Thymus (tissue), 14 donors: Measurements from ENCODE around the gene ALKBH6. TPM values are rescaled to one million over a fixed set of nuclear protein-coding genes. Genes with fewer than 3 reads are reported as not detected.

Experiments used
- DNase-seq, 9 donors: peaks; one replicate each; pipeline ENCODE4 v3.0.0-alpha.2; 2013; ENCODE audit warnings: low spot score in 9 of 9, low read depth in 6 of 9, missing footprints in 1 of 9
- H3K27ac ChIP-seq, 2 donors: one replicate each; pipeline ENCODE4 v1.5.1; 2013; ENCODE audit warnings: control low read depth in 1 of 2, low read depth in 1 of 2, low read length in 1 of 2, mild to moderate bottlenecking in 1 of 2, moderate library complexity in 1 of 2
- H3K27me3 ChIP-seq, 2 donors: one replicate each; pipeline ENCODE4 v1.5.1; 2013; ENCODE audit warnings: low read length in 1 of 2; ENCODE audit not compliant: control insufficient read depth in 2 of 2, insufficient read depth in 1 of 2
- H3K36me3 ChIP-seq, 2 donors: one replicate each; pipeline ENCODE4 v1.5.1; 2013; ENCODE audit warnings: low read length in 1 of 2, mild to moderate bottlenecking in 1 of 2, moderate library complexity in 1 of 2; ENCODE audit not compliant: control insufficient read depth in 2 of 2, insufficient read depth in 2 of 2
- H3K4me1 ChIP-seq, 2 donors: one replicate each; pipeline ENCODE4 v1.5.1; 2013; ENCODE audit warnings: low read length in 2 of 2; ENCODE audit not compliant: control insufficient read depth in 2 of 2, insufficient read depth in 2 of 2
- H3K4me3 ChIP-seq, 2 donors: one replicate each; pipeline ENCODE4 v1.5.1; 2013; ENCODE audit warnings: low read length in 2 of 2, control low read depth in 1 of 2, mild to moderate bottlenecking in 1 of 2
- H3K9me3 ChIP-seq, 2 donors: one replicate each; pipeline ENCODE4 v1.5.1; 2013; ENCODE audit warnings: low read length in 1 of 2, mild to moderate bottlenecking in 1 of 2; ENCODE audit not compliant: control insufficient read depth in 2 of 2, insufficient read depth in 1 of 2
- WGBS: extraction: QIAGEN DNeasy Blood & Tissue Kit; methylation state at CpG from one replicate; pipeline ENCODE4 v1.1.7; 2013; 5-methylcytosine and 5-hydroxymethylcytosine counted together
- long read RNA-seq, 10 donors: transcript quantifications; one replicate each; lab custom pipeline, GENCODE V29; 2026
- polyA plus RNA-seq: library from polyadenylated mRNA; stranded (reverse); fragments of 200-250 nt; gene quantifications from one replicate; pipeline ENCODE4 v1.2.3, GENCODE V29; 2013
- total RNA-seq: library from RNA; stranded (reverse); fragments of 120-200 nt; gene quantifications from one replicate; pipeline ENCODE4 v1.2.4, GENCODE V29; 2013
- donor health status: healthy.

ALKBH6 gene
- 14.1 TPM for total RNA-seq
- polyA plus RNA-seq: 33.9 TPM
- long read RNA-seq, donor 1: 0 reads
- long read RNA-seq, donor 2, transcript ALKBH6-202 (7 exons, 973 nt): major isoform, 9 of 11 reads
- long read RNA-seq, donor 2, partial matches to known transcripts: 0 of 11 reads
- long read RNA-seq, donor 2, other reads (novel, unspliced or antisense): 0 of 11 reads
- long read RNA-seq, donor 3, partial matches to known transcripts: 9 of 12 reads
- long read RNA-seq, donor 3, other reads (novel, unspliced or antisense): 0 of 12 reads
- long read RNA-seq, donor 4, partial matches to known transcripts: 0 of 3 reads
- long read RNA-seq, donor 4, other reads (novel, unspliced or antisense): 0 of 3 reads
- long read RNA-seq, donor 5, transcript ALKBH6-202 (7 exons, 973 nt): major isoform, 6 of 13 reads
- long read RNA-seq, donor 5, partial matches to known transcripts: 0 of 13 reads
- long read RNA-seq, donor 5, other reads (novel, unspliced or antisense): 0 of 13 reads
- long read RNA-seq, donor 6, partial matches to known transcripts: 0 of 6 reads
- long read RNA-seq, donor 6, other reads (novel, unspliced or antisense): 0 of 6 reads
- long read RNA-seq, donor 7, transcript ALKBH6-202 (7 exons, 973 nt): major isoform, 5 of 8 reads
- long read RNA-seq, donor 7, partial matches to known transcripts: 0 of 8 reads
- long read RNA-seq, donor 7, other reads (novel, unspliced or antisense): 0 of 8 reads
- long read RNA-seq, donor 8, partial matches to known transcripts: 0 of 1 reads
- long read RNA-seq, donor 8, other reads (novel, unspliced or antisense): 0 of 1 reads
- long read RNA-seq, donor 9, partial matches to known transcripts: 0 of 5 reads
- long read RNA-seq, donor 9, other reads (novel, unspliced or antisense): 0 of 5 reads
- long read RNA-seq, donor 10, partial matches to known transcripts: 0 of 4 reads
- long read RNA-seq, donor 10, other reads (novel, unspliced or antisense): 0 of 4 reads

DNA sequence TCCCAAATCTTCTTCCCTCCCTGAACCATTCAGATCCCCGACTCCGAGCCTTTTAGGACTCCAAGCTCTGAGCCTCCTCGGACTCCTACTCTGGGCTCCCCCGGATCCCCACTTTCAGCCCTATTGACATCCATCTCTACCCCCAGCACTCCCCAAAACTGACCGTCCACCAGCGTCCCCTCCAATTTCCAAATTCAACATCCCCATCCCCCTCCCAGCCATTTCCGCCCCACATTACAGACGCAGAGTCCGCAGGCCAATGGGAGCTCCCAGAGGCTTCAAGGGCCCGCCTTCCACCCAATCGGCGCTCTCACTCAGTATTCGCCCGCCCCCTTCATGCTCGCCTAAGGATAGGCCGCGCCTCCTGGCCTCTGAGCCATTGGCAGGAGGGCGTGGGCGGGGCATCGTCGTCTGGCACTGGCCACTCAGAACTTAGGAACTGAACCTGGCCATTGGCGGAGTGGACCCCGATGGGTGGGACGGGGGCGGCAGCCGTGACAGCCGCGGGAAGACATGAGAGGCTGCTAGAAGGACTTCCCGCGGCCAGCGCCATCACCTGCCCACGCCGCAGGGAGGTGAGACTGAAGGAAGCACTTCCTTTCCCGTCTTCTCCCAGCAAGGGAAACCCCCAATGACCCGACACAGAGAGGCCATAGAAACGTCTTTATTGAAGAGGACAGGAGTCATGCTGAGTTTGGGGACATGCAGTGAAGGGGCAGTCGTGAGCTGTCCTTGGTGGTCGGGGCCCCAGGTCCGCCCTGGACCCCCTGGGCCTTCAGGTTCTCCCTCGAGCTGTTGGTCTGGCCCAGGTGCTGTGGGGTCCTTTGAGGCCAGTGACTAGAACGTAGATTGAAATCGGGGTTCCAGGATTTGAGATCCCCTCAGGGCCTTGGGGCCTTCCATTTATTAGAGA is at the start of gene ALKBH6:
TSS of gene ALKBH6 (minus strand) at position 202 of the 913 bp plus-strand sequence. CDS start 816 bp downstream, outside the sequence.
- peaks cover 15 to 17% of the 10 kb centered on the region in 2 donors for H3K4me1 ChIP-seq
- H3K36me3 ChIP-seq: peaks cover 15% of the 10 kb centered on the region in 2 donors
- 3% methylated on average over 42 of the region's 42 CpGs for WGBS
- no peaks in the 10 kb centered on the region for H3K9me3 ChIP-seq
- H3K4me3 ChIP-seq: peak within 1 kb of the TSS; percentile 54 to 61
- H3K27me3 ChIP-seq: peaks cover 0 to 9% of the 10 kb centered on the region in 2 donors
- DNase-seq: peak; percentile 89 to 99 (median 96)
- peak within 1 kb of the TSS; percentile 40 to 73 for H3K27ac ChIP-seq

DNA sequence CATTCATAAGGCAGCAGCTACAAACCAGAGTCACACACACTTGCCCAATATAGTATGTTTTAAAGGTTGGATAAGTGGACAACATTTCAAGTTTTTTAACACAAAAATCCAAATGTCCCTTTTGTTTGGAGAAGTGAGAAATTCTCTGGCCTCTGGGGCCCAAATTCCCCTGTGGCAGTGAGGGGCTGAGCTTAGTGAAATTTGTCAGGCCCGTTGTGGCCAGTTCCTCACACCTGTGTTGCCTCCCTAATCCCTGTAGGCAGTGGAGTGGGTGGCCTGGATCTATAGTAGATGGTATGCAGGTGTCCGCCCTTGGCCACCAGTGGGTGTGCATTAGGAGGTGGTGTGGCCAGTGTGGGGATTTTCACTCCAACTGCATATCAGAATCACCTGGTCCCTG is 47.4 kb upstream of the ALKBH6 start:
- Histone ChIP-seq H3K4me1 (peaks cover 0 to 6% of the 10 kb centered on the region in 2 donors), H3K27ac (no peak overlapping the region), H3K4me3 (no peak overlapping the region), H3K27me3 (no peaks in the 10 kb centered on the region), H3K36me3 (peaks cover 47 to 53% of the 10 kb centered on the region in 2 donors), H3K9me3 (no peaks in the 10 kb centered on the region)
- 99% methylated on average over 2 of the region's 2 CpGs for whole genome bisulfite sequencing
- DNase-seq: no peak

DNA sequence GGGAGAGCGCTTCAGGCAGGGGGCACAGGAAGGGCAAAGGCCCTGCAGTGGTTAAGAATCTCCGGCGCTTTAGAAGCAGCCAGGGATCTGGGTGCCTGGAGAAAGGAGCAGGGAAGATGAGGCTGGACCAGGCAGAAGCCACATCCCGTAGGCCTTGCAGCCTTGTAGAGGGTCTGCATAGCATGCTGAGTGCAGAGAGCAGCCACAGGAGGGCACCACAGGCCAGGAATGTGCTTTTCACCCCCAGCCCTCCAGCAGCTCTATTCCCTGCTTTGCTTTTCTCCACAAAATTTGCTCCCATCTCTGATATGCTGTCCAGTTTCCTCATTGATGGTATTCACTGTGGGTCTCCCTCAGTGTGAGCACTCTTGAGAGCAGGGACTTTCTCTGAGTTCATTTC is 46.4 kb upstream of the ALKBH6 start:
- DNase-seq: no peak
- no peaks in the 10 kb centered on the region for H3K9me3 ChIP-seq
- H3K36me3 ChIP-seq: peaks cover 38 to 44% of the 10 kb centered on the region in 2 donors
- H3K27me3 ChIP-seq: no peaks in the 10 kb centered on the region
- H3K27ac ChIP-seq: no peak overlapping the region
- WGBS: 94% methylated on average over 4 of the region's 4 CpGs
- H3K4me3 ChIP-seq: no peak overlapping the region
- H3K4me1 ChIP-seq: peaks cover 5 to 14% of the 10 kb centered on the region in 2 donors

DNA sequence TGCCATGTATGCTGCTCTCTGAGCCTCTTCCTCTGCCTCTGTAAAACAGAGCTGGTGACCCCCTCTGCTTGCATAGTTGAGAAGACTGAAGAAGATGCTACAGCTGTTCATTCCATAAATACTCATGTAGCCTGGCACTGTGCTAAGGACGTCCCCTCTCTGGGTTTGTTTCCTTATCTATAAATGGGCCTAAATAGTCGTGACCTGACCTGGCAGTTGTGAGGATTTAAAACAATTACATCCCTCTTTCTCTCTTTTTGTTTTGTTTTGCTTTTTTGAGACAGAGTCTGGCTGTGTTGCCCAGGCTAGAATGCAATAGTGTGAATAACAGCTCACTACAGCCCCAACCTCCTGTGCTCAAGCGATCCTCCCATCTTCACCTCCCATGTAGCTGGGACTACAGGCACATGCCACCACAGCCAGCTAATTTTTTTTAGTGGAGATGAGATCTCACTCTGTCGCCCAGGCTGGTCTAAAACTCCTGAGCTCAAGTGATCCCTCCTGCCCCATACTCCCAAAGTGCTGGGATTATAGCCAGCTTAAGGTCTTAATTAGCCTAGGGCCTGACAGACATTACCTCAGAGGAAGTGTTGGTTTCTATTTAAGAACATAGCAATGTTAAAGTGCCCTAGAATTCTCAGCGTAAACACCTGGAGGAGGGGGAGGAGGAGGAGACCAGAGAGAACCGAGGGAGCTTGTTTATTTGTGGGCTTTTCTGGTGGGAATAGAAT is 45.3 kb upstream of the ALKBH6 start:
- no peak overlapping the region for H3K4me3 ChIP-seq
- DNase-seq: no peak
- peaks cover 7 to 18% of the 10 kb centered on the region in 2 donors for H3K4me1 ChIP-seq
- no peaks in the 10 kb centered on the region for H3K27me3 ChIP-seq
- WGBS: 98% methylated on average over 6 of the region's 6 CpGs
- H3K9me3 ChIP-seq: no peaks in the 10 kb centered on the region
- H3K36me3 ChIP-seq: peaks cover 34 to 36% of the 10 kb centered on the region in 2 donors
- no peak overlapping the region for H3K27ac ChIP-seq

DNA sequence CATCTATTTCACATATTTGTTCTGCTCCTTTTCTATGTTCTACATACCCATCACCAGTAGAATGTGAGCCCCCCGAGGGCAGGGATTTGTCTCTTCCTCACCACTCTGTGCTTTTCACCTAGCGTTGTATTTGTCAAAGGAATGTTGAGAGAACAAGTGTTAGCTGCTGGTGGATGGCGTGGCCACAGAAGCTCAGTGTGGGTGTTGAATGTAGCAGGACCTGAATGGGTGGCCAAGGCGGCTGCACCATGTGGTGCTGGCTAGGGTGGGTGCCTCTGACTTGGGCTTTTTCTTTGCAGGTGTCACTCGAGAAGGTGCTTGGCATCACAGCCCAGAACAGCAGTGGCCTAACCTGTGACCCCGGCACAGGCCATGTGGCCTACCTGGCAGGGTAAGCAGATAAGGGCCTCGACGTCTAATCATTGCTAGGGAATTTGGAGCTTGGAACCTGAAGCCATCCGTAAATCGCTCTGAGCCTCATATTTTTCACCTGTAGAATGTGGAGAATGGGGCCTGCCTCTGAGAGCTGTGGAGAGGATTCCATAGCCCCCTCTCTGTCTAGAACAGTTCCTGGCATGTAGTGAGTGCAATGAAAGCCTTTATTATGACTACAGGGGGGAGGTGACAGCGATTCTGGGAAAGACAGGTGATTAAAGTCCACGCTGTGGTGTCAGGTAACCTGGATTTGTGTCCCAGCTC is 44.6 kb upstream of the ALKBH6 start:
- Histone ChIP-seq H3K9me3 (no peaks in the 10 kb centered on the region), H3K27me3 (no peaks in the 10 kb centered on the region), H3K36me3 (peaks cover 31% of the 10 kb centered on the region in 2 donors), H3K27ac (no peak overlapping the region), H3K4me3 (no peak overlapping the region), H3K4me1 (peaks cover 7 to 18% of the 10 kb centered on the region in 2 donors)
- no peak for DNase-seq
- 97% methylated on average over 12 of the region's 12 CpGs for WGBS

DNA sequence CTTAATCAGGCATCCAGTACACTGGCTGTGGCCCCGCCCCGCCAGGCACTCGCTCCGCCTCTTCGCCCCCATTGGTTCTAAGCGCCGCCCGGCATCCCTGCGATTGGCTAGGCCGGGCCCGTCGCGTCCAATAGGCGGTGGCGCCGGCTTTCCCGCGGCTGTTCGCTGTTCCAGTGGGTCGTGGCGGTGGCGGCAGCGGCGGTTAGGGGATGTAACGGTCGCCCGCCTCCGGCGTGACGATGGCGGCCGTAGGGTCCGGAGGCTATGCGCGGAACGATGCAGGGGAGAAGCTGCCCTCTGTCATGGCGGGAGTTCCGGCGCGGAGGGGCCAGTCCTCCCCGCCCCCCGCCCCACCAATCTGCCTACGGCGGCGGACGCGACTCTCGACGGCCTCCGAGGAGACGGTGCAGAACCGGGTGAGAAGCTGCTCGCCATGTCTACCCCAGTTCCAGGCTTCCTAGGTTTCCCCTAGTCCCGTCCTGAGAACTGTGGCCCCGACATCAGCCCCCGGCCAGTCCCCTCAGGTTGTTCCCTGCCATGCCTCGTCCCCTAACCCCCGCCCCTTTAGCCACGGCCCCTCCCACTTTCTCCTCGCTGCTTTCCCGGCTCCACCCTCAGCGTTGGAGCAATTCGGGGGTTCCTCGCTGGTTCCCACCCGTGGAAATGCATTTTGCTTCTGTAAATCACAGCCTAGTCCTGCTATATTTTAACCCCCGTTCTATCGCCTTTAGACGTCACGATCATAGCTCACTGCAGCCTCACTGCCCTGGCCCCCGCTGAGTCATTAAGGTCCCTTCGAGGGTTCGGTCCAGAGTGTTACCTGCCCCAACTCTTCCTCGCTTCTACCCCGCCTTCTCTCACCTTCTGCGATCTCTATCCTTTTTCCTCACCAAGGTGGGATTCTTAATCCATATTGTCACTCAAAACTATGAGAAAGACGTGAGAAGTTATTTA is 41.0 kb upstream of the ALKBH6 start, which contains the start of gene WDR62:
TSS of gene WDR62 (plus strand) at position 165 of the 954 bp plus-strand sequence. CDS start at position 240, 75 bp downstream.
- Histone ChIP-seq H3K36me3 (peaks cover 11 to 15% of the 10 kb centered on the region in 2 donors), H3K9me3 (no peaks in the 10 kb centered on the region), H3K4me3 (peak within 1 kb of the TSS; percentile 81 to 85), H3K27ac (peak within 1 kb of the TSS; percentile 100), H3K4me1 (peaks cover 10 to 23% of the 10 kb centered on the region in 2 donors), H3K27me3 (no peaks in the 10 kb centered on the region)
- peak in 5 of 9 donors; percentile 85 to 96 (median 91) for DNase-seq
- WGBS: 1% methylated on average over 76 of the region's 76 CpGs
